GM12872 (cell line): ENCODE results near the gene MACC1.

ENCODE experiments used
- TF ChIP-seq, protein P1 (sequence below): IDR thresholded peaks from 3 replicates; pipeline ENCODE4 v1.5.1; 2011; ENCODE audit warnings: low read depth, mild to moderate bottlenecking, low read length, moderate library complexity; ENCODE audit not compliant: insufficient read depth

The MACC1 gene

DNA sequence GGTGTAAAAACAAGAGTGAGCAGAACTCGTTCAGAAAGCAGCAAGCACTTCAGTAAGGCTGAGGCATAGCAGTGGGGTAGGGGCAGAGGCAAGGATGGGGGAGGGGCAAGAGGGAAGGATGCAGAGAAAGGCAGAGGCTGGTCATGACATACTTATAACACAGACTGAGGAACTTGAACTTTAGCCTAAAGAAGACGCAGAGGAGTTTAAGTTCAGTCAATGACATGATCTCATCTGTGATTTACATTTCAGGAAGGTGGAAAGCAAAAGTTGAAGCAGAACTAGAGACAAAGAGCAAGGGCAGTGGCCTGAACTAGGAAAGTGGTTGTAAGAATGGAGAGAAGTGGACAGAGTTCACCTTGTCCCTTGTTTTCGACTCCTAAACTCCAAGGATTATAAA is 15.8 kb downstream of the MACC1 start:
- TF ChIP-seq, protein P1, sequence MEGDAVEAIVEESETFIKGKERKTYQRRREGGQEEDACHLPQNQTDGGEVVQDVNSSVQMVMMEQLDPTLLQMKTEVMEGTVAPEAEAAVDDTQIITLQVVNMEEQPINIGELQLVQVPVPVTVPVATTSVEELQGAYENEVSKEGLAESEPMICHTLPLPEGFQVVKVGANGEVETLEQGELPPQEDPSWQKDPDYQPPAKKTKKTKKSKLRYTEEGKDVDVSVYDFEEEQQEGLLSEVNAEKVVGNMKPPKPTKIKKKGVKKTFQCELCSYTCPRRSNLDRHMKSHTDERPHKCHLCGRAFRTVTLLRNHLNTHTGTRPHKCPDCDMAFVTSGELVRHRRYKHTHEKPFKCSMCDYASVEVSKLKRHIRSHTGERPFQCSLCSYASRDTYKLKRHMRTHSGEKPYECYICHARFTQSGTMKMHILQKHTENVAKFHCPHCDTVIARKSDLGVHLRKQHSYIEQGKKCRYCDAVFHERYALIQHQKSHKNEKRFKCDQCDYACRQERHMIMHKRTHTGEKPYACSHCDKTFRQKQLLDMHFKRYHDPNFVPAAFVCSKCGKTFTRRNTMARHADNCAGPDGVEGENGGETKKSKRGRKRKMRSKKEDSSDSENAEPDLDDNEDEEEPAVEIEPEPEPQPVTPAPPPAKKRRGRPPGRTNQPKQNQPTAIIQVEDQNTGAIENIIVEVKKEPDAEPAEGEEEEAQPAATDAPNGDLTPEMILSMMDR = no peak

DNA sequence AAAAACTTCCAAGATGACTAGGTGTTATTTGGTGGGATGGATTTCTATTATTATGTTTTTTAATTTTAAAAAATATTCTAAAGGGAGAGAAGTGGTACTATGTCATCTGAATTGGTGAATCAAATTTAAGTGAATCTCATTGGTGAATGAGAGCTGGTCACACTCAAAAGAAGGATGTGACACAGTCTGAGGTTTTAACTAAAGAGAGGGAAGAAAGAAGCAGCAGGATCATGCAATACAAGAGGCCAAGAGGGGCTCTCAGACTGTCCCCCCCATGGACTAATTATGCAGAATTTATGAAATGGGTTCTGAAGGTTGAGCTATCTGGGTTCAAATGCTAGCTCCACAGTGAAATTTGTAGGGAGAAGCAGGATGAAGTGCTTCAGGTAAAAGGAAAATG is 16.2 kb downstream of the MACC1 start:
- TF ChIP-seq, protein P1 = no peak

DNA sequence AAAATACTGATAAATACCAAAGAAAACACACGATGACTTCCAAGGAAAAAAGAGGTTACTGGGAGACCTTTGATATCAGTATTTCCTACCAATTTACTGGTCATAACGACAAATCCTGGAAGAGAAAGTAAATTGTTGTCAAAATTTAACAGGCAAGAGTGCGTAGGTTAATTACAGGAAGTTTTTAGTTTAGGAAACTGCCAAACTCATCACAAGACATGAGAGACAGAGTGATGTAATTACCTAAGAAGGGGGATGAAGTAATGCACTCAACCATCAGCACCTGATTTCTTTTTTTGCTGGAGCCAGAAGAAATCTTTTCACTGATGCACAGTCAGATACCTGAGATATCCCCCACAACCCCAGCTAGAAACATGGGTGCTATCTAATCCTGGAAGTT is 16.8 kb downstream of the MACC1 start:
- TF ChIP-seq, protein P1 = no peak

DNA sequence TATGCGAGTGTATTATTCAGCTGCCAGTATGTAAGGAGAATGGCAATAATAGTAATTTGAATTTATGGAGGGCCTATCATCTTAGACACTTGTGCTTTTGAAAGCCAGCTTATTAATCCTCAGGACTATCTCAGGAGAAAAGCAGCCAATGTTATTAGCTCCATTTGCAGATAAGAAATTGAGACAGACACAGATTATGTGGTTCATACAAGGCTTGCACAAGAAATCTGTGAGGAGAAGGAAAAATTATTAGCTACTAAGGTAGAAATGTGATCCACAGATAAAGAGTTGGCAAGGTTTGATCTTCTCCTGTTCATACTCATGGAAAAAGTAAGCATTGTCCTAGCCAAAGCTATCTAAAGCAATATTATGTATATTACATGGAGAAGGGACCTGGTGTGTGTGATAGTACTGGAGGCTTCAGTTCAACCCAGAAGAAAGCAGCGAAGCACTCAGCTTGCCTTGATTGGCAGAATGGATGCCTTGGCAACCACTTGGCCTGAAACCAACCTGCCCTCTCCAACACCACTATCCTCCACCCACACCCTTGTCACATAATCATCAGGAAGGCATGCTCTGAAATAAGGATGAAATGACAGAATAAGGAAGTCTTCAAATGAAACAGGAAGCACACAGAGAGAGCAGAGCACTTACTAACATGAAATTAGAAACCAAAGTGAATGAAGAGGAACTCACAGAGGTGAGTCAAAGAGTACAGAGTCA is 18.0 kb downstream of the MACC1 start:
- TF ChIP-seq, protein P1 = no peak

DNA sequence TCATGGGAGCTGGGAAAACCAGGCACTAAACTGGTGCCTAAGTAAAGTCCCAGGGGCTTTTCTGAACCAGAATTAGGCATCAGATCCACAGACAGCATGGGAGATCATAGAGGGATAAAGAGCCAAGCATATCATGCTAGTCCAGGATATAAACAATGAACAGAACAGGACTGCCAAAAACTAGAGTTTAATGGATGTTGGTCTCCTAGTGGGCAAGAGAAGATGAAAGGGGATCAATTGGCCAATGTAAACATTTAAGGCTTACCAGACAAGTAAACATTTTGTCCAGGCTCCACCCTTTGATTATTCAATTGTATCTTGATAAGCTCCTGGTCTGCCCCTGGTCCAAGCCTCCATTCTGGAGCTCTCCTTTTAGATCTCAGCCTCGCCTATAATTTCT is 18.9 kb downstream of the MACC1 start:
- TF ChIP-seq, protein P1 = no peak

DNA sequence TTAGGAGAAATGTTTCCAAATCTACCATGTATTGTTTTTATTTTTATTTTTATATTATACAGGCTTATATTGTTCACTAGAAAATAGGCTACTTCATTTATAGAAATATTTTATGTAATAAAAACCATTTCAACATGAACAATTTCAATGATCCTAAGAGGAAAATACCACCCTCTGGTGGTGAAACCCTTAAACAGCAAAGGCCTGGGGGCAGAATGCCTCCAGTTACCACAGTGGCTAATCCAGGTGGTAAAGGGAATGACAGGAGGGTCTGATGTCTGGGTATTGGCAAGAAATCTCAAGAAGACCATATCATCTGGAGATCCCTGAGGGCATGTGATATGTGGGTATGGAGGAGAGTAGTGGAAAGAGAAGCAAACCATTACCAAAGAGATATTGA is 19.3 kb downstream of the MACC1 start:
- TF ChIP-seq, protein P1 = peak; percentile 55

DNA sequence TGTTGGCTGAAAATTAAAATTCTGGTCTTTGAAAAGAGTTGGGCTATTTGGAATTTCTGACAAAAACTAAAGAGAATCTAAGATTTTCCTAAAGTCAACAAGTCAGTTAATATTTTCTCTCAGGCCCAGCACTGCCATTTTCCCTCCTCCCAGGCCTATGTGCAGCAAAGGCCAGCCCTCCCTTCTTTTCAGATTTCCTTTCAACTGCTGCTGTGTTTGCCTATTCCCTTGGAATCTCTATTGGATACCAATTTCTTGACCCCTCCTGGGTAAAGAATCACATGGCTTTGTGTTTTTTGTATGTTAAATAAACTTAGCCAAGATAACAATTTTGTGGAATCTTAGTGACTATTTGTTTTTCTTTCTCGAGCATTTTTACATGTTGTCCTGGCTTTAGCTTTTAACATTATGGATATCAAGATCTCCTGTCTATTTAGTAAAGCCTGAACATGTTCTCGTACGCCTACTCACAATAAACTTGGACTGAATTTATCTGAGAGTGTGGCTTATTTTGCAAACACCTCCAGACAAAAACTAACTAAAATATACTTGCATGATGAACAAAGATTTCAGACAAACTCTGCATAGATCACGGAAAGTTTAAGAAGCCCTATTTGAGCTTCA is 19.9 kb downstream of the MACC1 start:
- TF ChIP-seq, protein P1 = no peak
